ENCODE data around the gene BAHCC1.

GRCh38 chr17:81440511-81441244 is 45.4 kb downstream of the BAHCC1 start:
- TF ChIP-seq POLR2A (IDR thresholded peaks at IDR 0.05; ENCODE audit: low read length) (no peak), GATA1 (IDR thresholded peaks at IDR 0.05; ENCODE audit: low read depth, low read length) (no peak)
